Thyroid gland (tissue), 4 donors: Measurements from ENCODE around the gene PLD1.

Source experiments
- POLR2A ChIP-seq, 2 donors: fragments of 450-650 bp; IDR thresholded peaks; one replicate each; pipeline ENCODE4 v1.6.1; 2017; ENCODE audit warnings: antibody characterized with exemption in 2 of 2, mild to moderate bottlenecking in 2 of 2, moderate library complexity in 1 of 2
- TF ChIP-seq, protein P1 (sequence below), 6 experiments: fragments of 200-600 bp in 3 of 6; fragments of 450-650 bp in 3 of 6; sonication (generic) in 3 of 6; IDR thresholded peaks; one replicate each; pipeline ENCODE4 v1.5.1; 2016 to 2019; ENCODE audit warnings: antibody characterized with exemption in 6 of 6, mild to moderate bottlenecking in 2 of 6, inconsistent platforms in 1 of 6, moderate library complexity in 1 of 6

- TF ChIP-seq POLR2A (IDR thresholded peaks at IDR 0.05): no peak
- TF ChIP-seq, protein P1, sequence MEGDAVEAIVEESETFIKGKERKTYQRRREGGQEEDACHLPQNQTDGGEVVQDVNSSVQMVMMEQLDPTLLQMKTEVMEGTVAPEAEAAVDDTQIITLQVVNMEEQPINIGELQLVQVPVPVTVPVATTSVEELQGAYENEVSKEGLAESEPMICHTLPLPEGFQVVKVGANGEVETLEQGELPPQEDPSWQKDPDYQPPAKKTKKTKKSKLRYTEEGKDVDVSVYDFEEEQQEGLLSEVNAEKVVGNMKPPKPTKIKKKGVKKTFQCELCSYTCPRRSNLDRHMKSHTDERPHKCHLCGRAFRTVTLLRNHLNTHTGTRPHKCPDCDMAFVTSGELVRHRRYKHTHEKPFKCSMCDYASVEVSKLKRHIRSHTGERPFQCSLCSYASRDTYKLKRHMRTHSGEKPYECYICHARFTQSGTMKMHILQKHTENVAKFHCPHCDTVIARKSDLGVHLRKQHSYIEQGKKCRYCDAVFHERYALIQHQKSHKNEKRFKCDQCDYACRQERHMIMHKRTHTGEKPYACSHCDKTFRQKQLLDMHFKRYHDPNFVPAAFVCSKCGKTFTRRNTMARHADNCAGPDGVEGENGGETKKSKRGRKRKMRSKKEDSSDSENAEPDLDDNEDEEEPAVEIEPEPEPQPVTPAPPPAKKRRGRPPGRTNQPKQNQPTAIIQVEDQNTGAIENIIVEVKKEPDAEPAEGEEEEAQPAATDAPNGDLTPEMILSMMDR (IDR thresholded peaks at IDR 0.05): no peak
Observed at GRCh38 chr3:171653701-171654100, 156.6 kb downstream of the PLD1 start.
